IPS DF 6.9 (cell line): ENCODE results near the gene REXO4.
A peak's percentile ranks its signal among the peaks of the same experiment; 100 is the strongest.
"Not testable (repeated sequence)": the region's sequence is repeated elsewhere in the genome, so short reads cannot be mapped to it uniquely, and the experiment has no call there.

Experiments
- DNase-seq: peaks from one replicate; pipeline ENCODE4 v3.0.0-alpha.2; 2013; ENCODE audit warnings: low read depth, low spot score
- H3K27ac ChIP-seq: one replicate; pipeline ENCODE4 v1.5.1; 2013; ENCODE audit warnings: low read length, control low read depth
- H3K27me3 ChIP-seq: 2 replicates; pipeline ENCODE4 v1.6.1; 2013; ENCODE audit warnings: mild to moderate bottlenecking, low read length; ENCODE audit not compliant: control insufficient read depth, insufficient read depth
- H3K36me3 ChIP-seq: 2 replicates; pipeline ENCODE4 v1.6.1; 2013; ENCODE audit warnings: low read length; ENCODE audit not compliant: control insufficient read depth, insufficient read depth
- H3K4me1 ChIP-seq: 2 replicates; pipeline ENCODE4 v1.6.1; 2013; ENCODE audit warnings: low read length; ENCODE audit not compliant: control insufficient read depth, insufficient read depth
- H3K4me3 ChIP-seq: 2 replicates; pipeline ENCODE4 v1.5.1; 2013; ENCODE audit warnings: mild to moderate bottlenecking, low read length
- H3K9me3 ChIP-seq: 2 replicates; pipeline ENCODE4 v1.6.1; 2013; ENCODE audit warnings: low read length, inconsistent platforms; ENCODE audit not compliant: control insufficient read depth, insufficient read depth
- WGBS: extraction: QIAGEN DNeasy Blood & Tissue Kit; methylation state at CpG from one replicate; pipeline ENCODE4 v1.1.7; 2013; ENCODE audit warnings: mixed read lengths, missing lambda C conversion rate; ENCODE audit not compliant: insufficient read length, insufficient coverage; 5-methylcytosine and 5-hydroxymethylcytosine counted together

The REXO4 gene

DNA sequence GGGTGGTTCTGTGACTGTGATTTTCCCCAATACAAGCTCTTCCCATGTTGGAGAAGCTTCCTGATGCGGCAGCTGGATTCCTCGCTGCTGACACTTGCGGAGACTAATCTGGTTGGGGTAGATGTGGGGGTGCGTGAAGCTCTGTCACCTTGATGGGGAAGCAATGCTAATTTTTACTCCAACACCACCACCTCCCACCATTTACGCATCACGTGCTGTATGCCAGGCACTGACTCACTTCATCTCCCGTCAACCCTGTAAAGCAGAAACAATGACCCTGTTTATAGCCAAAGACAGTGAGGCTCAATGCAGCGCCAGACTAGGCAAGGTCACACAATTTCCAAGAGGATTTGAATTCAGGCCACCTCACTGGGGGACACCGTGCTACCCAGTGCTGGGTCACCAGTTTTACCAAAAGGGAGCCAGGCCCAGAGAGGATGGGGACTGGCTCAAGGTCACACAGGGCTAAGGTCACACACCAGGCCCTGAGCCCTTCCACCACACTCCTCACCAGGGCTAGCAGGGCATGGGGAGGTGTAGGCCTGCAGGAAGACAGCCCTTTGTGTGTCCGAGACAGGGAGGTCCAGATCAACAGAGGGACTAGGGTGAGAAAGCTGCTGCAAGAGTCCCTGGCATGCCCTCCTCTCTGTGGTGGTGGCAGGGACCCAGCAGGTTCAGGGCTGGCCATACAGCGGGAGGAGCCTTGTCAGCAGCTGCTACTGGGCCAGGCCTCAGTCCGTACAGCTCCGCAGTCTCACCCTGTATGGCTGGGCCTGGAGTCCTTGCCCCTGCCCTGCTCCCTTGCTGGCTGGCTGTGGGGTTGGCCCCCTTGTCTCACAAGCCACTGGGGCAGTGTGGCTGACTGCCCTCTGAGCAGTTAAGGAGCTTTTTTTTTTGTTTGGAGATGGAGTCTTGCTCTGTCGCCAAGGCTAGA is 38.4 kb downstream of the REXO4 start:
- Histone ChIP-seq H3K9me3 (no peaks in the 10 kb centered on the region; the same call in 1 of the 2 replicates), H3K27ac (no peak overlapping the region), H3K4me1 (no peaks in the 10 kb centered on the region), H3K27me3 (no peaks in the 10 kb centered on the region), H3K4me3 (no peak overlapping the region), H3K36me3 (no peaks in the 10 kb centered on the region)
- no CpG with 5 or more reads among the region's 14 CpGs for WGBS
- DNase-seq: no peak

- Histone ChIP-seq H3K4me1 (no peaks in the 10 kb centered on the region), H3K27me3 (no peaks in the 10 kb centered on the region), H3K36me3 (no peaks in the 10 kb centered on the region), H3K27ac (no peak overlapping the region), H3K9me3 (no peaks in the 10 kb centered on the region; the same call in 1 of the 2 replicates), H3K4me3 (no peak overlapping the region)
- no CpG with 5 or more reads among the region's 1 CpG for WGBS
- no peak for DNase-seq
Observed at GRCh38 chr9:133378408-133378962, 39.3 kb downstream of the REXO4 start.

GRCh38 chr9:133377721-133378216 is 40.0 kb downstream of the REXO4 start:
- no peak overlapping the region for H3K4me3 ChIP-seq
- H3K27me3 ChIP-seq: no peaks in the 10 kb centered on the region
- no CpG with 5 or more reads among the region's 6 CpGs for WGBS
- H3K36me3 ChIP-seq: no peaks in the 10 kb centered on the region
- no peaks in the 10 kb centered on the region; the same call in 1 of the 2 replicates for H3K9me3 ChIP-seq
- DNase-seq: no peak
- no peaks in the 10 kb centered on the region for H3K4me1 ChIP-seq
- H3K27ac ChIP-seq: no peak overlapping the region

GRCh38 chr9:133377280-133377679 is 40.5 kb downstream of the REXO4 start:
- not testable (repeated sequence) for H3K36me3 ChIP-seq, H3K9me3 ChIP-seq, DNase-seq, H3K4me1 ChIP-seq, H3K4me3 ChIP-seq, H3K27me3 ChIP-seq, H3K27ac ChIP-seq
- WGBS: no CpG with 5 or more reads among the region's 14 CpGs

- WGBS: no CpG with 5 or more reads among the region's 120 CpGs
- H3K27me3 ChIP-seq: no peaks in the 10 kb centered on the region
- DNase-seq: peak; percentile 73
- H3K36me3 ChIP-seq: peaks cover 4% of the 10 kb centered on the region; the same call in 1 of the 2 replicates
- peak within 1 kb of the TSS; percentile 76 for H3K4me3 ChIP-seq
- H3K27ac ChIP-seq: no peak within 1 kb of the TSS
- H3K9me3 ChIP-seq: no peaks in the 10 kb centered on the region; the same call in 1 of the 2 replicates
- H3K4me1 ChIP-seq: no peaks in the 10 kb centered on the region
Observed at GRCh38 chr9:133375724-133376654, 41.8 kb downstream of the REXO4 start, which contains the start of the genes STKLD1 and SURF4. STKLD1 (plus strand) TSS chr9:133376366; CDS start chr9:133376474, 108 bp downstream. SURF4 (minus strand) TSS chr9:133376060; CDS start chr9:133375969, 91 bp downstream.

- Histone ChIP-seq H3K27ac (no peak overlapping the region), H3K27me3 (no peaks in the 10 kb centered on the region), H3K36me3 (peaks cover 4% of the 10 kb centered on the region; the same call in 1 of the 2 replicates), H3K4me3 (peak overlapping the region; percentile 76), H3K4me1 (no peaks in the 10 kb centered on the region), H3K9me3 (no peaks in the 10 kb centered on the region; the same call in 1 of the 2 replicates)
- no CpG with 5 or more reads among the region's 39 CpGs for WGBS
- no peak for DNase-seq
Observed at GRCh38 chr9:133375116-133375723, 42.6 kb downstream of the REXO4 start.

DNA sequence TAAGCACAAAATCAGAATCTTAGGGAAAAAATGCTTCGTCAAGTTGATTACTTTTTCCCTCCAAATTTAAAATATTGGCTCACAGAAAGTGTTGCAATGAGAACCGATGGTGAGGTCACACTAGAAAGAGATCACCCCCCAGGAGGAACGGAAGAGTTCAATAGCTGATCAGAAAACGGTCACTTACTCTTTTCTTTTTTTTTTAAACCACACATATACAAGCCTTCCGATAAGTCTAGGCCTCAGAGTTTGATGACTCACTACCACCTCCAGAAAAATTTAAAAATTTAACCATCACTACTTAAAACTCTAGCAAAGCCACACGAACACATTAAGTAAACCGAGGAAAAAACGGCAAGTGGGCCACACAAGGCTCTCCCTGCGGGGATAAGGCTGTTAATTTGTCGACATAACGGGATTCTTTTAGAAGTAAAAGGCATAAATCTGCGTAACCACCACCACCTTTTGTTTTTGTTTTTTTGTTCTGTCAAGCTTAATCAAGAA is 43.1 kb downstream of the REXO4 start:
- H3K9me3 ChIP-seq: no peaks in the 10 kb centered on the region; the same call in 1 of the 2 replicates
- no peaks in the 10 kb centered on the region for H3K4me1 ChIP-seq
- no peak for DNase-seq
- peaks cover 4% of the 10 kb centered on the region; the same call in 1 of the 2 replicates for H3K36me3 ChIP-seq
- WGBS: no CpG with 5 or more reads among the region's 12 CpGs
- H3K27me3 ChIP-seq: no peaks in the 10 kb centered on the region
- H3K27ac ChIP-seq: no peak overlapping the region
- H3K4me3 ChIP-seq: peak overlapping the region; percentile 76; the same call in 1 of the 2 replicates

- no peaks in the 10 kb centered on the region for H3K27me3 ChIP-seq
- WGBS: no CpG with 5 or more reads among the region's 7 CpGs
- H3K36me3 ChIP-seq: peaks cover 12% of the 10 kb centered on the region
- H3K27ac ChIP-seq: no peak overlapping the region
- H3K4me3 ChIP-seq: no peak overlapping the region
- no peaks in the 10 kb centered on the region for H3K4me1 ChIP-seq
- DNase-seq: no peak
- H3K9me3 ChIP-seq: no peaks in the 10 kb centered on the region
Observed at GRCh38 chr9:133372144-133372543, 45.7 kb downstream of the REXO4 start.

DNA sequence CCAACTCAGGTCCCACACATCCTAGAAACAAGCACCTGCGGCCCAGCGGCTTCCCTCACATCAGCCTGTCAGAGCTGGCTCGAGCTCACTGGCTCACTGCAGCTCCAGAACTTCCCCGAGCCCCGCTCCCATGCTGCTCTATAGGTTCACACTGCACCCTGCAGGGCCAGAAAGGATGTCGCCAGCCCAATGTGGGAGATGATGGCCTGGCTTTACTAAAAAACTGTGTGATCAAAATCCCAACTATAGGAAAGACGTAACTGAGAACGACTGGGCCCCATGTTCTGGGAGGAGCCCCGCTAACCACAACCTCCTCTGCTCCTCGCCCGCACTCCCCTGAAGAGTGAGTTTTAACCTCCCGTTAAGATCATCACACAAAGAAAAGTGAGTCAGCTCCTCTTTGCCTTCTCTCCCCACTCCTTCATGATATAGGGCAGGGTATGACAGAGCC is 46.5 kb downstream of the REXO4 start:
- peaks cover 17% of the 10 kb centered on the region for H3K36me3 ChIP-seq
- no peaks in the 10 kb centered on the region for H3K4me1 ChIP-seq
- H3K4me3 ChIP-seq: no peak overlapping the region
- no peak for DNase-seq
- no CpG with 5 or more reads among the region's 12 CpGs for WGBS
- no peaks in the 10 kb centered on the region for H3K9me3 ChIP-seq
- no peaks in the 10 kb centered on the region for H3K27me3 ChIP-seq
- no peak overlapping the region for H3K27ac ChIP-seq
